Hematopoietic multipotent progenitor cell treated with erythropoietin and hydrocortisone succinate and interleukin-3 and kit ligand, for 8 days (in vitro differentiated cells): ENCODE measurements around the gene DLX2.

Experiments used
- DNase-seq: peaks from one replicate; pipeline ENCODE4 v3.0.0-alpha.2; 2015

DLX2 gene

GRCh38 chr2:172107690-172108586 is 5.2 kb upstream of the DLX2 start:
- no peak for DNase-seq

- peak; percentile 59 for DNase-seq
Measured at GRCh38 chr2:172106108-172106961, 3.6 kb upstream of the DLX2 start.

GRCh38 chr2:172105471-172106107 is 2.9 kb upstream of the DLX2 start:
- DNase-seq: no peak

- peak; percentile 79 for DNase-seq
Measured at GRCh38 chr2:172103471-172104272, 972 bp upstream of the DLX2 start.

GRCh38 chr2:172101821-172102390 is 794 bp downstream of the DLX2 start:
- no peak for DNase-seq

GRCh38 chr2:172100935-172101820 is 1.5 kb downstream of the DLX2 start:
- no peak for DNase-seq

GRCh38 chr2:172100080-172100934 is 2.4 kb downstream of the DLX2 start:
- no peak for DNase-seq

GRCh38 chr2:172099472-172100079 is 3.1 kb downstream of the DLX2 start:
- DNase-seq: no peak

GRCh38 chr2:172098650-172099471 is 3.8 kb downstream of the DLX2 start:
- no peak for DNase-seq

GRCh38 chr2:172098287-172098649 is 4.4 kb downstream of the DLX2 start:
- DNase-seq: no peak

GRCh38 chr2:172097557-172098131 is 5.1 kb downstream of the DLX2 start:
- DNase-seq: peak; percentile 93

GRCh38 chr2:172096626-172097547 is 5.8 kb downstream of the DLX2 start:
- no peak for DNase-seq

- no peak for DNase-seq
Measured at GRCh38 chr2:172095905-172096625, 6.6 kb downstream of the DLX2 start.

- DNase-seq: no peak
Measured at GRCh38 chr2:172095146-172095904, 7.4 kb downstream of the DLX2 start.

GRCh38 chr2:172094294-172095145 is 8.2 kb downstream of the DLX2 start:
- no peak for DNase-seq
